Hepatocyte (in vitro differentiated cells): ENCODE results near the gene VANGL2.

Experiments
- CTCF ChIP-seq: fragments of 200-600 bp; sonication (generic); IDR thresholded peaks from 2 replicates; pipeline ENCODE4 v1.5.1; 2016; ENCODE audit warnings: antibody characterized with exemption, mild to moderate bottlenecking; ENCODE audit not compliant: poor library complexity
- EZH2 ChIP-seq: fragments of 200-600 bp; sonication (generic); IDR thresholded peaks from 2 replicates; pipeline ENCODE4 v1.6.1; 2016; ENCODE audit warnings: antibody characterized with exemption, mild to moderate bottlenecking, borderline replicate concordance

GRCh38 chr1:160425847-160426246 lies 25.5 kb downstream of the VANGL2 start:
- no peak for TF ChIP-seq CTCF
- no peak for TF ChIP-seq EZH2
